HL-60 (cell line): ENCODE measurements around the gene PIM2.

Experiments used
- DNase-seq, 2 experiments: peaks; one replicate each; pipeline ENCODE4 v3.0.0-alpha.2; 2010 to 2020; ENCODE audit warnings: low read depth in 1 of 2, low spot score in 1 of 2
- H3K27ac ChIP-seq: fragments of 250-450 bp; sonication (Bioruptor Pico); replicated peaks from 2 replicates; pipeline ENCODE4 v1.5.1; 2020; ENCODE audit warnings: mild to moderate bottlenecking, moderate library complexity
- H3K27me3 ChIP-seq: fragments of 250-450 bp; sonication (Bioruptor Pico); 2 replicates; pipeline ENCODE4 v1.5.1; 2021; ENCODE audit warnings: mild to moderate bottlenecking, moderate library complexity; ENCODE audit not compliant: insufficient read depth, poor library complexity, severe bottlenecking
- H3K4me3 ChIP-seq: replicated peaks from 2 replicates; pipeline ENCODE4 v1.5.1; 2011; ENCODE audit warnings: mild to moderate bottlenecking, control low read depth, low read length; ENCODE audit not compliant: insufficient read depth
- CTCF ChIP-seq: IDR thresholded peaks from one replicate; pipeline ENCODE4 v1.5.1; 2011; ENCODE audit warnings: low read length, control low read depth, inconsistent platforms; ENCODE audit not compliant: insufficient read depth
- GABPA ChIP-seq: IDR thresholded peaks from 2 replicates; pipeline ENCODE4 v1.6.1; 2012; ENCODE audit warnings: low read depth
- POLR2AphosphoS5 ChIP-seq: IDR thresholded peaks from 2 replicates; pipeline ENCODE4 v1.6.1; 2012; ENCODE audit warnings: low read depth
- REST ChIP-seq: IDR thresholded peaks from 2 replicates; pipeline ENCODE4 v1.6.1; 2012; ENCODE audit warnings: low read depth; ENCODE audit not compliant: insufficient replicate concordance
- SPI1 ChIP-seq: IDR thresholded peaks from 2 replicates; pipeline ENCODE4 v1.6.1; 2012; ENCODE audit warnings: low read depth, mild to moderate bottlenecking, borderline replicate concordance
- long read RNA-seq: library from polyadenylated mRNA; unstranded; transcript quantifications from one replicate; pipeline ENCODE4 v2.0.0, GENCODE V29; 2020

PIM2 gene
- long read RNA-seq, transcript PIM2-201 (6 exons, 2,075 nt), result major isoform, 201 of 215 reads
- long read RNA-seq, partial matches to known transcripts, result 3 of 215 reads
- long read RNA-seq, other reads (novel, unspliced or antisense), result 11 of 215 reads

GRCh38 chrX:48918643-48919340 is at the start of gene PIM2:
TSS of gene PIM2 (minus strand) at chrX:48919024. CDS start at chrX:48918834, 190 bp downstream.
- DNase-seq, result peak; percentile 78 to 93
- TF ChIP-seq REST (peak; percentile 38), CTCF (no peak), GABPA (no peak), SPI1 (no peak), POLR2AphosphoS5 (peak; percentile 80; the same call in 1 of the 2 replicates)
- H3K27ac ChIP-seq, result peak within 1 kb of the TSS; percentile 86
- H3K27me3 ChIP-seq, result no peaks in the 10 kb centered on the region
- peak within 1 kb of the TSS; percentile 71 for H3K4me3 ChIP-seq

GRCh38 chrX:48968377-48968776 is 49.6 kb upstream of the PIM2 start:
- Histone ChIP-seq H3K27me3 (no peaks in the 10 kb centered on the region), H3K27ac (no peak overlapping the region), H3K4me3 (no peak overlapping the region)
- TF ChIP-seq CTCF (no peak), REST (no peak), POLR2AphosphoS5 (no peak), SPI1 (no peak), GABPA (no peak)
- DNase-seq, result no peak

GRCh38 chrX:48966796-48967579 is 48.2 kb upstream of the PIM2 start:
- no peak for DNase-seq
- no peak overlapping the region for H3K27ac ChIP-seq
- TF ChIP-seq REST (no peak), POLR2AphosphoS5 (no peak), SPI1 (no peak), CTCF (no peak), GABPA (no peak)
- no peaks in the 10 kb centered on the region for H3K27me3 ChIP-seq
- no peak overlapping the region for H3K4me3 ChIP-seq
